ENCODE data around the gene MSLN. TPM values are rescaled to one million over a fixed set of nuclear protein-coding genes. Genes with fewer than 3 reads are reported as not detected.
A peak's percentile ranks its signal among the peaks of the same experiment; 100 is the strongest.

The MSLN gene
- total and polyA plus RNA-seq, 2 experiments from 2014 or later = 0.10 TPM; not detected in 1

GRCh38 chr16:745739-746138 is 14.8 kb upstream of the MSLN start:
- peaks cover under 1% of the 10 kb centered on the region; the same call in 1 of the 3 replicates for H3K4me1 Mint-ChIP-seq
- no peak overlapping the region for H3K4me3 Mint-ChIP-seq
- H3K27ac Mint-ChIP-seq = no peak overlapping the region

More at GRCh38 chr16:745739-746138, 14.8 kb upstream of the MSLN start:
- Histone ChIP-seq H3K4me3 (no peak overlapping the region), H3K9me2 (ENCODE audit: insufficient read depth) (no peaks in the 10 kb centered on the region), H3K27ac (ENCODE audit: low read depth) (no peak overlapping the region), H3K4me1 (ENCODE audit: insufficient read depth) (no peaks in the 10 kb centered on the region), H3K79me2 (replicated peaks; ENCODE audit: insufficient read depth) (no peaks in the 10 kb centered on the region), H3K4me2 (no peak overlapping the region), H2AFZ (no peak overlapping the region), H4K20me1 (replicated peaks; ENCODE audit: insufficient read depth) (no peaks in the 10 kb centered on the region), H3K36me3 (ENCODE audit: insufficient read depth) (no peaks in the 10 kb centered on the region), H3F3A (replicated peaks; ENCODE audit: low read depth) (0 out of 2 replicates have a peak, but pooled peaks cover 3% of the 10 kb centered on the region), H3K27me3 (ENCODE audit: insufficient read depth) (no peaks in the 10 kb centered on the region)
- Mint-ChIP-seq H3K9me3 (no peaks in the 10 kb centered on the region), H3K27me3 (ENCODE audit: insufficient read depth, low read depth, poor library complexity) (peaks cover 14% of the 10 kb centered on the region), H3K36me3 (ENCODE audit: low read depth) (no peaks in the 10 kb centered on the region)
- TF ChIP-seq, protein P1, sequence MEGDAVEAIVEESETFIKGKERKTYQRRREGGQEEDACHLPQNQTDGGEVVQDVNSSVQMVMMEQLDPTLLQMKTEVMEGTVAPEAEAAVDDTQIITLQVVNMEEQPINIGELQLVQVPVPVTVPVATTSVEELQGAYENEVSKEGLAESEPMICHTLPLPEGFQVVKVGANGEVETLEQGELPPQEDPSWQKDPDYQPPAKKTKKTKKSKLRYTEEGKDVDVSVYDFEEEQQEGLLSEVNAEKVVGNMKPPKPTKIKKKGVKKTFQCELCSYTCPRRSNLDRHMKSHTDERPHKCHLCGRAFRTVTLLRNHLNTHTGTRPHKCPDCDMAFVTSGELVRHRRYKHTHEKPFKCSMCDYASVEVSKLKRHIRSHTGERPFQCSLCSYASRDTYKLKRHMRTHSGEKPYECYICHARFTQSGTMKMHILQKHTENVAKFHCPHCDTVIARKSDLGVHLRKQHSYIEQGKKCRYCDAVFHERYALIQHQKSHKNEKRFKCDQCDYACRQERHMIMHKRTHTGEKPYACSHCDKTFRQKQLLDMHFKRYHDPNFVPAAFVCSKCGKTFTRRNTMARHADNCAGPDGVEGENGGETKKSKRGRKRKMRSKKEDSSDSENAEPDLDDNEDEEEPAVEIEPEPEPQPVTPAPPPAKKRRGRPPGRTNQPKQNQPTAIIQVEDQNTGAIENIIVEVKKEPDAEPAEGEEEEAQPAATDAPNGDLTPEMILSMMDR (conservative IDR thresholded peaks at IDR 0.05; ENCODE audit: low read depth in 2 of 2) = peak; percentile 62 to 73
- TF ChIP-seq, protein P2, sequence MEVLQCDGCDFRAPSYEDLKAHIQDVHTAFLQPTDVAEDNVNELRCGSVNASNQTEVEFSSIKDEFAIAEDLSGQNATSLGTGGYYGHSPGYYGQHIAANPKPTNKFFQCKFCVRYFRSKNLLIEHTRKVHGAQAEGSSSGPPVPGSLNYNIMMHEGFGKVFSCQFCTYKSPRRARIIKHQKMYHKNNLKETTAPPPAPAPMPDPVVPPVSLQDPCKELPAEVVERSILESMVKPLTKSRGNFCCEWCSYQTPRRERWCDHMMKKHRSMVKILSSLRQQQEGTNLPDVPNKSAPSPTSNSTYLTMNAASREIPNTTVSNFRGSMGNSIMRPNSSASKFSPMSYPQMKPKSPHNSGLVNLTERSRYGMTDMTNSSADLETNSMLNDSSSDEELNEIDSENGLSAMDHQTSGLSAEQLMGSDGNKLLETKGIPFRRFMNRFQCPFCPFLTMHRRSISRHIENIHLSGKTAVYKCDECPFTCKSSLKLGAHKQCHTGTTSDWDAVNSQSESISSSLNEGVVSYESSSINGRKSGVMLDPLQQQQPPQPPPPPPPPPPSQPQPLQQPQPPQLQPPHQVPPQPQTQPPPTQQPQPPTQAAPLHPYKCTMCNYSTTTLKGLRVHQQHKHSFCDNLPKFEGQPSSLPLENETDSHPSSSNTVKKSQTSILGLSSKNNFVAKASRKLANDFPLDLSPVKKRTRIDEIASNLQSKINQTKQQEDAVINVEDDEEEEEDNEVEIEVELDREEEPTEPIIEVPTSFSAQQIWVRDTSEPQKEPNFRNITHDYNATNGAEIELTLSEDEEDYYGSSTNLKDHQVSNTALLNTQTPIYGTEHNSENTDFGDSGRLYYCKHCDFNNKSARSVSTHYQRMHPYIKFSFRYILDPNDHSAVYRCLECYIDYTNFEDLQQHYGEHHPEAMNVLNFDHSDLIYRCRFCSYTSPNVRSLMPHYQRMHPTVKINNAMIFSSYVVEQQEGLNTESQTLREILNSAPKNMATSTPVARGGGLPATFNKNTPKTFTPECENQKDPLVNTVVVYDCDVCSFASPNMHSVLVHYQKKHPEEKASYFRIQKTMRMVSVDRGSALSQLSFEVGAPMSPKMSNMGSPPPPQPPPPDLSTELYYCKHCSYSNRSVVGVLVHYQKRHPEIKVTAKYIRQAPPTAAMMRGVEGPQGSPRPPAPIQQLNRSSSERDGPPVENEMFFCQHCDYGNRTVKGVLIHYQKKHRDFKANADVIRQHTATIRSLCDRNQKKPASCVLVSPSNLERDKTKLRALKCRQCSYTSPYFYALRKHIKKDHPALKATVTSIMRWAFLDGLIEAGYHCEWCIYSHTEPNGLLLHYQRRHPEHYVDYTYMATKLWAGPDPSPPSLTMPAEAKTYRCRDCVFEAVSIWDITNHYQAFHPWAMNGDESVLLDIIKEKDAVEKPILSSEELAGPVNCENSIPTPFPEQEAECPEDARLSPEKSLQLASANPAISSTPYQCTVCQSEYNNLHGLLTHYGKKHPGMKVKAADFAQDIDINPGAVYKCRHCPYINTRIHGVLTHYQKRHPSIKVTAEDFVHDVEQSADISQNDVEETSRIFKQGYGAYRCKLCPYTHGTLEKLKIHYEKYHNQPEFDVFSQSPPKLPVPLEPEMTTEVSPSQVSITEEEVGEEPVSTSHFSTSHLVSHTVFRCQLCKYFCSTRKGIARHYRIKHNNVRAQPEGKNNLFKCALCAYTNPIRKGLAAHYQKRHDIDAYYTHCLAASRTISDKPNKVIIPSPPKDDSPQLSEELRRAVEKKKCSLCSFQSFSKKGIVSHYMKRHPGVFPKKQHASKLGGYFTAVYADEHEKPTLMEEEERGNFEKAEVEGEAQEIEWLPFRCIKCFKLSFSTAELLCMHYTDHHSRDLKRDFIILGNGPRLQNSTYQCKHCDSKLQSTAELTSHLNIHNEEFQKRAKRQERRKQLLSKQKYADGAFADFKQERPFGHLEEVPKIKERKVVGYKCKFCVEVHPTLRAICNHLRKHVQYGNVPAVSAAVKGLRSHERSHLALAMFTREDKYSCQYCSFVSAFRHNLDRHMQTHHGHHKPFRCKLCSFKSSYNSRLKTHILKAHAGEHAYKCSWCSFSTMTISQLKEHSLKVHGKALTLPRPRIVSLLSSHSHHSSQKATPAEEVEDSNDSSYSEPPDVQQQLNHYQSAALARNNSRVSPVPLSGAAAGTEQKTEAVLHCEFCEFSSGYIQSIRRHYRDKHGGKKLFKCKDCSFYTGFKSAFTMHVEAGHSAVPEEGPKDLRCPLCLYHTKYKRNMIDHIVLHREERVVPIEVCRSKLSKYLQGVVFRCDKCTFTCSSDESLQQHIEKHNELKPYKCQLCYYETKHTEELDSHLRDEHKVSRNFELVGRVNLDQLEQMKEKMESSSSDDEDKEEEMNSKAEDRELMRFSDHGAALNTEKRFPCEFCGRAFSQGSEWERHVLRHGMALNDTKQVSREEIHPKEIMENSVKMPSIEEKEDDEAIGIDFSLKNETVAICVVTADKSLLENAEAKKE (CRISPR knock-in tag; IDR thresholded peaks at IDR 0.05) = no peak
- DNase-seq (ENCODE audit: low spot score) (peak; percentile 91), ATAC-seq (peak; percentile 84)
